H1 (cell line): ENCODE data around the gene ITGB1BP1. TPM values are rescaled to one million over a fixed set of nuclear protein-coding genes. Genes with fewer than 3 reads are reported as not detected.

Experiments
- CTCF ChIA-PET: fragments of 300-600 bp; sonication (Branson Sonifier 250); formaldehyde crosslinking; loops from one replicate; lab custom pipeline; 2021; ENCODE audit not compliant: partially characterized antibody; lab: Charles Lee
- POLR2A ChIA-PET: fragments of 300-600 bp; sonication (Branson Sonifier 250); formaldehyde crosslinking; loops from one replicate; lab custom pipeline; 2021; ENCODE audit warnings: inconsistent platforms; ENCODE audit not compliant: partially characterized antibody; lab: Charles Lee
- DNase-seq, 2 experiments: peaks; one replicate each; pipeline versions ENCODE4 v3.0.0 to v3.0.0-alpha.2; 2010 to 2022; ENCODE audit warnings: low spot score in 2 of 2, low read depth in 1 of 2, mixed read lengths in 1 of 2
- FAIRE-seq: peaks from 2 replicates; lab custom pipeline; 2011; peaks lifted over from hg19 to GRCh38; lab: Jason Lieb, UNC
- H2AFZ ChIP-seq: 2 replicates; pipeline ENCODE4 v1.8.1; 2012; ENCODE audit warnings: low read length, inconsistent platforms
- H2AK5ac ChIP-seq: 2 replicates; pipeline ENCODE4 v1.6.1; 2013; ENCODE audit warnings: low read depth, low read length
- H2BK120ac ChIP-seq: replicated peaks from 2 replicates; pipeline ENCODE3; 2013; ENCODE audit warnings: low read depth, low read length, inconsistent platforms
- H2BK12ac ChIP-seq: 2 replicates; pipeline ENCODE4 v1.6.1; 2013; ENCODE audit warnings: low read depth, low read length
- H2BK15ac ChIP-seq: 2 replicates; pipeline ENCODE4 v1.6.1; 2013; ENCODE audit warnings: low read length
- H2BK20ac ChIP-seq: 2 replicates; pipeline ENCODE4 v1.6.1; 2013; ENCODE audit warnings: low read length
- H2BK5ac ChIP-seq: 2 replicates; pipeline ENCODE4 v1.6.1; 2013; ENCODE audit warnings: low read depth, low read length
- H3K14ac ChIP-seq: 2 replicates; pipeline ENCODE4 v1.6.1; 2013; ENCODE audit warnings: inconsistent platforms; ENCODE audit not compliant: insufficient read length
- H3K18ac ChIP-seq: 2 replicates; pipeline ENCODE4 v1.6.1; 2013; ENCODE audit warnings: low read length; ENCODE audit errors: extremely low read depth
- H3K23ac ChIP-seq: 2 replicates; pipeline ENCODE4 v1.6.1; 2013; ENCODE audit warnings: inconsistent platforms; ENCODE audit not compliant: insufficient read length
- H3K23me2 ChIP-seq: 2 replicates; pipeline ENCODE4 v1.6.1; 2013; ENCODE audit warnings: low read depth, low read length
- H3K27ac ChIP-seq: 2 replicates; pipeline ENCODE4 v1.6.1; 2011; ENCODE audit warnings: low read depth, low read length, inconsistent platforms
- H3K27me3 ChIP-seq, 4 experiments: replicated peaks in 1 of 4; 1 replicate in 1 of 4; 2 replicates in 3 of 4; pipeline versions ENCODE4 v1.6.1 to v1.8.1; 2011 to 2013; ENCODE audit warnings: low read length in 3 of 4, mild to moderate bottlenecking in 3 of 4, inconsistent platforms in 2 of 4, mixed read lengths in 2 of 4, moderate library complexity in 1 of 4; ENCODE audit not compliant: control insufficient read depth in 3 of 4, insufficient read depth in 3 of 4; ENCODE audit errors: extremely low read depth in 1 of 4
- H3K36me3 ChIP-seq, 4 experiments: 2 replicates each; pipeline versions ENCODE4 v1.6.1 to v1.8.1; 2011 to 2013; ENCODE audit warnings: mild to moderate bottlenecking in 4 of 4, low read length in 3 of 4, moderate library complexity in 2 of 4, control low read depth in 1 of 4, inconsistent platforms in 1 of 4; ENCODE audit not compliant: insufficient read depth in 4 of 4, control insufficient read depth in 2 of 4
- H3K4ac ChIP-seq: replicated peaks from 2 replicates; pipeline ENCODE3; 2013; ENCODE audit warnings: low read length, low read depth, mixed read lengths, inconsistent platforms; ENCODE audit not compliant: insufficient read length
- H3K4me1 ChIP-seq, 4 experiments: replicated peaks in 1 of 4; 1 replicate in 1 of 4; 2 replicates in 3 of 4; pipeline versions ENCODE4 v1.6.1 to v1.8.1; 2011 to 2013; ENCODE audit warnings: low read length in 3 of 4, inconsistent platforms in 2 of 4, mixed read lengths in 1 of 4; ENCODE audit not compliant: insufficient read depth in 4 of 4, control insufficient read depth in 3 of 4
- H3K4me2 ChIP-seq, 2 experiments: 2 replicates each; pipeline versions ENCODE4 v1.6.1 to v1.8.1; 2011 to 2013; ENCODE audit warnings: low read depth in 2 of 2, low read length in 2 of 2, control low read depth in 1 of 2, inconsistent platforms in 1 of 2, mild to moderate bottlenecking in 1 of 2; ENCODE audit not compliant: insufficient read depth in 1 of 2
- H3K4me3 ChIP-seq, 4 experiments: fragments of 200-600, 300-600 bp in 1 of 4; sonication (generic), shearing (Covaris generic), sonication (Bioruptor Twin) in 1 of 4; 2 replicates each; pipeline versions ENCODE4 v1.5.1 to v1.8.1; 2011 to 2016; ENCODE audit warnings: low read length in 4 of 4, low read depth in 3 of 4, control low read depth in 2 of 4, inconsistent platforms in 2 of 4, mild to moderate bottlenecking in 2 of 4, mixed read lengths in 1 of 4, moderate library complexity in 1 of 4; ENCODE audit not compliant: insufficient read depth in 2 of 4; ENCODE audit errors: extremely low read depth in 1 of 4
- H3K56ac ChIP-seq: replicated peaks from 2 replicates; pipeline ENCODE3; 2013; ENCODE audit warnings: low read depth, mild to moderate bottlenecking, mixed read lengths, low read length, inconsistent platforms; ENCODE audit not compliant: insufficient read length
- H3K79me1 ChIP-seq: 2 replicates; pipeline ENCODE4 v1.6.1; 2013; ENCODE audit warnings: low read depth, low read length, control low read depth
- H3K79me2 ChIP-seq, 2 experiments: 2 replicates each; pipeline versions ENCODE4 v1.6.1 to v1.8.1; 2012 to 2013; ENCODE audit warnings: low read length in 2 of 2, mild to moderate bottlenecking in 2 of 2, inconsistent platforms in 1 of 2; ENCODE audit not compliant: insufficient read depth in 2 of 2, control insufficient read depth in 1 of 2
- H3K9ac ChIP-seq, 4 experiments: replicated peaks in 1 of 4; 1 replicate in 1 of 4; 2 replicates in 3 of 4; pipeline versions ENCODE4 v1.6.1 to v1.8.1; 2011 to 2013; ENCODE audit warnings: low read depth in 3 of 4, low read length in 3 of 4, control low read depth in 2 of 4, mild to moderate bottlenecking in 2 of 4, moderate library complexity in 2 of 4, inconsistent platforms in 1 of 4; ENCODE audit errors: extremely low read depth in 1 of 4
- H3K9me3 ChIP-seq, 2 experiments: 2 replicates each; pipeline versions ENCODE4 v1.6.1 to v1.8.1; 2012 to 2013; ENCODE audit warnings: mild to moderate bottlenecking in 2 of 2, moderate library complexity in 2 of 2, control low read depth in 1 of 2, inconsistent platforms in 1 of 2, low read depth in 1 of 2, low read length in 1 of 2, mixed read lengths in 1 of 2; ENCODE audit not compliant: insufficient read depth in 2 of 2
- H4K20me1 ChIP-seq, 2 experiments: replicated peaks in 1 of 2; 2 replicates each; pipeline versions ENCODE3 to v1.8.1; 2011 to 2013; ENCODE audit warnings: inconsistent platforms in 2 of 2, low read length in 2 of 2, mild to moderate bottlenecking in 1 of 2; ENCODE audit not compliant: insufficient read depth in 2 of 2, control insufficient read depth in 1 of 2
- H4K5ac ChIP-seq: 2 replicates; pipeline ENCODE4 v1.6.1; 2013; ENCODE audit warnings: low read length, low read depth, mixed read lengths, inconsistent platforms; ENCODE audit not compliant: insufficient read length
- H4K8ac ChIP-seq: 2 replicates; pipeline ENCODE4 v1.8.0; 2013; ENCODE audit warnings: mild to moderate bottlenecking, moderate library complexity, low read length, inconsistent platforms; ENCODE audit not compliant: insufficient read depth; ENCODE audit errors: extremely low read depth
- H4K91ac ChIP-seq: replicated peaks from 2 replicates; pipeline ENCODE3; 2013; ENCODE audit warnings: low read length, mixed read lengths, inconsistent platforms; ENCODE audit not compliant: insufficient read length
- ASH2L ChIP-seq: fragments of 200-600, 300-600 bp; sonication (generic); IDR thresholded peaks from one replicate; pipeline ENCODE4 v1.7.1; 2017; ENCODE audit warnings: low read length
- BACH1 ChIP-seq: IDR thresholded peaks from 2 replicates; pipeline ENCODE4 v1.6.1; 2012; ENCODE audit warnings: low read length, improper control_type of control experiment
- CREB1 ChIP-seq: IDR thresholded peaks from 2 replicates; pipeline ENCODE4 v1.6.1; 2012; ENCODE audit warnings: inconsistent platforms
- E2F6 ChIP-seq: IDR thresholded peaks from 2 replicates; pipeline ENCODE4 v1.6.1; 2012; ENCODE audit warnings: inconsistent platforms
- EGR1 ChIP-seq: IDR thresholded peaks from 2 replicates; pipeline ENCODE4 v1.6.1; 2011; ENCODE audit warnings: low read depth, low read length, borderline replicate concordance
- EZH2 ChIP-seq: fragments of 200-600 bp; sonication (generic); IDR thresholded peaks from 2 replicates; pipeline ENCODE4 v1.7.1; 2012; ENCODE audit warnings: low read depth, mild to moderate bottlenecking, moderate library complexity, low read length, inconsistent platforms; ENCODE audit not compliant: severe bottlenecking
- FOSL1 ChIP-seq: IDR thresholded peaks from 2 replicates; pipeline ENCODE4 v1.6.1; 2011; ENCODE audit warnings: mild to moderate bottlenecking, low read depth, low read length, moderate library complexity; ENCODE audit not compliant: insufficient read depth
- HDAC6 ChIP-seq: IDR thresholded peaks from one replicate; pipeline ENCODE4 v1.7.1; 2012; ENCODE audit warnings: low read depth, mild to moderate bottlenecking, inconsistent platforms, low read length, moderate library complexity
- MAX ChIP-seq: IDR thresholded peaks from 2 replicates; pipeline ENCODE4 v1.6.1; 2012; ENCODE audit warnings: inconsistent platforms
- NRF1 ChIP-seq: IDR thresholded peaks from 2 replicates; pipeline ENCODE4 v1.6.1; 2011; ENCODE audit warnings: mild to moderate bottlenecking, low read depth, low read length, improper control_type of control experiment
- RXRA ChIP-seq: IDR thresholded peaks from 2 replicates; pipeline ENCODE4 v1.6.1; 2011; ENCODE audit warnings: low read depth, mild to moderate bottlenecking, low read length, moderate library complexity; ENCODE audit not compliant: insufficient read depth
- SP2 ChIP-seq: IDR thresholded peaks from 2 replicates; pipeline ENCODE4 v1.6.1; 2012; ENCODE audit warnings: mild to moderate bottlenecking, low read length, inconsistent platforms
- TAF7 ChIP-seq: optimal IDR thresholded peaks from 2 replicates; pipeline ENCODE3; 2011; ENCODE audit warnings: low read depth, mild to moderate bottlenecking, inconsistent platforms, low read length, moderate library complexity, borderline replicate concordance
- WGBS, 2 experiments: shearing (Covaris generic) in 1 of 2; methylation state at CpG; one replicate each; pipeline versions ENCODE4 v1.1.6 to v1.1.7; 2013 to 2015; ENCODE audit warnings: low lambda C conversion rate in 2 of 2, mixed read lengths in 2 of 2, inconsistent platforms in 1 of 2, low coverage in 1 of 2, missing lambda C conversion rate in 1 of 2; ENCODE audit not compliant: insufficient replicate concordance in 2 of 2, insufficient coverage in 1 of 2, insufficient read length in 1 of 2; ENCODE audit errors: extremely low coverage in 1 of 2, missing lambda C conversion rate in 1 of 2; 5-methylcytosine and 5-hydroxymethylcytosine counted together
- polyA plus RNA-seq, 7 experiments: library from polyadenylated mRNA; depleted of rRNA in 3 of 7; stranded (reverse) in 5 of 7; unstranded in 2 of 7; fragments of >200 nt in 5 of 7; fragments of 200-250 nt in 2 of 7; gene quantifications; 1 replicate in 5 of 7; 2 replicates in 1 of 7; 4 replicates in 1 of 7; pipeline versions ENCODE4 v1.2.1 to v1.2.3, GENCODE V29; 2011 to 2013; ENCODE audit warnings: missing spikeins in 2 of 7, mixed read lengths in 2 of 7
- total RNA-seq: library from RNA; stranded (reverse); fragmentation: NEBNext Ultra II Directional; extraction: Animal tissue kit (Norgen Biotek cat#: 25700); gene quantifications from 2 replicates; pipeline ENCODE4 v1.2.1, GENCODE V29; 2021

ITGB1BP1 gene
- total and polyA plus RNA-seq, 2 of the 8 experiments (the other 6 are each of a cell fraction or from before 2014, with no cell fraction given): 16.1 to 45.4 TPM

GRCh38 chr2:9382604-9383235 is 40.6 kb downstream of the ITGB1BP1 start:
- no peaks in the 10 kb centered on the region for H3K79me2 ChIP-seq
- no peak overlapping the region for H3K9ac ChIP-seq
- H2BK20ac ChIP-seq: no peak overlapping the region
- no peak overlapping the region for H2AFZ ChIP-seq
- H3K14ac ChIP-seq: no peak overlapping the region
- H4K91ac ChIP-seq: no peak overlapping the region
- H3K56ac ChIP-seq: no peak overlapping the region
- H3K79me1 ChIP-seq: no peaks in the 10 kb centered on the region
- no peaks in the 10 kb centered on the region for H3K27me3 ChIP-seq
- no peak overlapping the region for H3K4me2 ChIP-seq
- POLR2A ChIA-PET: interaction anchor here (0.6 to 1.7 kb wide), 2 partner anchors 40 to 739 kb away, joined by 3 to 4 read pairs; partner anchors contain the start of gene ITGB1BP1
- H3K4me1 ChIP-seq: peaks cover 0 to 5% (median 3%) of the 10 kb centered on the region in 4 experiments; a peak in 4 of 7 replicates
- no peak overlapping the region for H2BK15ac ChIP-seq
- no peak overlapping the region for H3K4ac ChIP-seq
- no peak overlapping the region for H3K27ac ChIP-seq
- no peak overlapping the region for H4K8ac ChIP-seq
- H4K20me1 ChIP-seq: no peaks in the 10 kb centered on the region
- H3K18ac ChIP-seq: no peak overlapping the region
- DNase-seq (no peak), FAIRE-seq (no peak)
- H3K4me3 ChIP-seq: no peak overlapping the region
- H2BK12ac ChIP-seq: no peak overlapping the region
- H2BK5ac ChIP-seq: no peak overlapping the region
- H3K23ac ChIP-seq: no peak overlapping the region
- H3K9me3 ChIP-seq: no peaks in the 10 kb centered on the region
- H3K23me2 ChIP-seq: no peaks in the 10 kb centered on the region
- CTCF ChIA-PET: interaction anchor here (0.7 to 1.0 kb wide), 3 partner anchors 9 to 241 kb away, joined by 3 to 4 read pairs (median 3); no protein-coding TSS in a partner anchor
- no peak overlapping the region for H2BK120ac ChIP-seq
- 89% methylated on average over 6 of the region's 6 CpGs; no CpG with 5 or more reads in 1 of the 2 experiments for WGBS, 2 experiments
- no peak overlapping the region for H2AK5ac ChIP-seq
- peaks cover 0 to 11% (median 3%) of the 10 kb centered on the region in 4 experiments; a peak in 4 of 8 replicates for H3K36me3 ChIP-seq
- no peak overlapping the region for H4K5ac ChIP-seq
- TF ChIP-seq NRF1 (no peak), HDAC6 (no peak), BACH1 (no peak), E2F6 (no peak), EGR1 (no peak), EZH2 (no peak), MAX (no peak), FOSL1 (no peak), SP2 (no peak), RXRA (no peak), TAF7 (no peak), ASH2L (no peak), CREB1 (no peak)
